RPMI7951 (cell line): Measurements from ENCODE around the gene EEF1E1. TPM values are rescaled to one million over a fixed set of nuclear protein-coding genes. Genes with fewer than 3 reads are reported as not detected.

Experiments used
- DNase-seq: peaks from one replicate; pipeline ENCODE4 v3.0.0-alpha.2; 2012; ENCODE audit warnings: low read depth
- total RNA-seq: library from RNA; depleted of rRNA; stranded (reverse); fragments of >200 nt; shearing (Covaris generic); gene quantifications from 2 replicates; pipeline ENCODE4 v1.2.3, GENCODE V29; 2014

The EEF1E1 gene
- total RNA-seq, 1 experiment from 2014 or later, result 185 TPM

DNA sequence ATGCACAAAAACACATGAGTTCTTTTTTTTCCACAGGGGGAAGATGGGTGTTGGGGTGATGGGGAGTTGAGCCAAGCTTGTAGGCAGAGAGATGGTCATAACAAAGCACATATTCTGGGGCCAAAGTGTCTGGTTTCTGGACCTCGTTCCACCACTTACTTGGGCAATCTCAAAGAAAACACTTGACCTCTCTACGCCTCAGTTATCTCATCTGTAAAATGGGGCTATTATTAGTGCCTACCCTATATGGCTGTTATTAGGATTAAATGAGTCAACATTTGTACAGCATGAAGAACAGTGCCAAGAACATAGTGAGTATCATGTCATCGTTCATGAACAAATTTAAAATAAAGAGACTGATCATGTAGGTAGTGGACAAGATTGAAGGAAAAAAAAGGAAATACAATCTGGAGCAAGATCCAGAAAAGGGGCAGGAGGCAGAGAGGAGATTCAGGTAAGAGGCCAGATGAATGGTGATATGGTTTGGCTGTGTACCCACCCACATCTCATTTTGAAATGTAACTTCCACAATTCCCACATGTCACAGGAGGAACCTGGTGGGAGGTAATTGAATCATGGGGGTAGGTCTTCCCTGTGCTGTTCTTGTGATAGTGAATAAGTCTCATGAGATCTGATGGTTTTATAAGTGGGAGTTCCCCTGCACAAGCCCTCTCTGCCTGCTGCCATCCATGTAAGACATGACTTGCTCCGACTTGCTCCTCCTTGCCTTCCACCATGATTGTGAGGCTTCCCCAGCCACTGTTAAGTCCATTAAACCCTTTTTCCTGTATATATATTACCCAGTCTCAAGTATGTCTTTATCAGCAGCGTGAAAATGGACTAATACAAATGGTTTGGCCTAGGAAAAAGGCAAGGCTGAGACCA is 14.2 kb downstream of the EEF1E1 start:
- no peak for DNase-seq

DNA sequence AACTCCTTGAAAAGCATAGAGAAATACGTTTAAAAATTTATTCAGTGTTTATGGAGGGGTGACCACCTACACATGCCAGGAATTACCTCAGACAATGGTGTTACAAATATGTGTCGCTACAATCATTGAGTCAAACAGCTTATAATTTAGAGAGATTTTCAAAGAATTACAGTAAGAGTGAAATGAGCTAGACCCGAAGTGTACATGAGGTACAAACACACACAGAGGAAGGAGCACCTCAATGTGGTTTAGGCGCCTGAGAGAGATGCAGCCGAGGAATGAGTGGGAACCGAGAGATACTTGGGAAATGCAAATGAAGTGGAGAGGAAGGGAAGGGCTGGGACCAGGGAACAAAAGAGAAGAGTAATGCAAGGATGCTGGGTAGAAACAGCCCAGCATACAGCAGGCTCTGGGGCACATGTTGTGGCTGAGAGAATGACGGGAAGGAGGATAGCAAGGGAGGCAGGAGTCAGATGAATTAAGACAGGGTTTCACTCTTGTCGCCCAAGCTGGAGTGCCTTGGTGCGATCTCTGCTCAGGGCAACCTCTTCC is 15.5 kb downstream of the EEF1E1 start:
- DNase-seq, result no peak

- peak; percentile 92 for DNase-seq
These were observed 17.3 kb downstream of the EEF1E1 start for GRCh38 chr6:8085053-8085511.

DNA sequence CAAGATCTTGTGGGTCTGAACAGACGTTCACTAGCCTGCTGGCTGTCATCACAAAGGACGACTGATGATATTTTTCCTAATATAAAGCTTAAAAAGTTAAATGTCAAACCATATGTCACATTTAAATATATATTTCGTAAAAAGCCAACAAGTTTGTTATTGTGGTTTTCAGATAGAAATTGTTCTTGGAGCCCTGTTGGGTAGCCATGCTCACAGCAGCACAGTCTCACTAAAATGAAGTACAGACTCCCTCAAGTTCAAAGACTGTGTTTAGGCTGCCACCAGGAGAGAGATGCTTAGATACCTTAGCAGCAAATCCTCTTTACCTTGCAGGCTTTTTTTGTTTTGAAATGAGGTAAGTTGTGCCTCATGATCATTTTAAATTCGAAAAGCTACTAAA is 17.8 kb downstream of the EEF1E1 start:
- DNase-seq, result no peak

DNA sequence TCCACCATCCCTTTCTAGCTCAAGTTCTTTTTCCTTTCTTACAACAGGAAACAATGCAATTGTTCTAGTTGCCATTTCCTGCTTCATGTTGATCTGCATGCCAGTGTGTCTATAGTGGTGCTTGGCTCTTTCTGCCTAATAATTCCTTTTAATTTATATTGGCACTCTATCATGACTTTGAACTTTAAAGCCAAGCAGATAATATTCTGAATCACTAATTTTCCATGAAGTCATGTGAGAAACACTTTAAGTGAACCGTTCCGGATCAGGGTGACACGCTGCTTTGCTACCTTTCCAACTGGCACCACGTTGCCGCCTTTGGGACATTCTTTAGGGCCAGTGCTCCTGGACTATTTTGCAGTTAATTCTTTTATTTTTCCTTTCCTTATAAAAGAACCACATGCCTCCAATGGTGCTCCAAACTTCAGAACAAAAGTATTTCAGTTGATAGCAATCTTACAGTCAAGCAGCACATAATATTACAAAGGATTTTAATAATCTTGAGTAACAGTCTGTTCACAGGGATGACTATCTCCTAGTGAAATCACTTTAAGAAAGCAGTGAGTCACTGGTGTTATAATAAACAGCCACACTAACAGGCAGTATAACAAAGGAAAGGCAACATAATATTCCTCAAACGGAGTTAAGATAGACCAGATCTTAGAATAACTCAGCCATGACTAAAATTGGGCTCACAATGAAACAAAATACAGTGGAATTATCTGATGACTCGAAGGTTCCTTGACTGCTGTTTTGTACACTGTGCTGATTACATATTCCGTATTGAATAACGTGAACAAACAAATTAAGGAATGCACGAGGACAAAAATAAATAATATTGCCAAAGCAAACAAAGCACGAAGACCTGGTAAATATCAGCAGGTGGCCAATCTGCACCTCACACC is 19.1 kb downstream of the EEF1E1 start:
- DNase-seq, result peak; percentile 74

GRCh38 chr6:8082572-8082953 is 19.8 kb downstream of the EEF1E1 start:
- DNase-seq, result no peak

GRCh38 chr6:8080362-8081151 is 21.8 kb downstream of the EEF1E1 start:
- peak; percentile 24 for DNase-seq

- DNase-seq, result no peak
These were observed 23.2 kb downstream of the EEF1E1 start for GRCh38 chr6:8079126-8079525.

- DNase-seq, result no peak
These were observed 24.4 kb downstream of the EEF1E1 start for GRCh38 chr6:8077991-8078390.

DNA sequence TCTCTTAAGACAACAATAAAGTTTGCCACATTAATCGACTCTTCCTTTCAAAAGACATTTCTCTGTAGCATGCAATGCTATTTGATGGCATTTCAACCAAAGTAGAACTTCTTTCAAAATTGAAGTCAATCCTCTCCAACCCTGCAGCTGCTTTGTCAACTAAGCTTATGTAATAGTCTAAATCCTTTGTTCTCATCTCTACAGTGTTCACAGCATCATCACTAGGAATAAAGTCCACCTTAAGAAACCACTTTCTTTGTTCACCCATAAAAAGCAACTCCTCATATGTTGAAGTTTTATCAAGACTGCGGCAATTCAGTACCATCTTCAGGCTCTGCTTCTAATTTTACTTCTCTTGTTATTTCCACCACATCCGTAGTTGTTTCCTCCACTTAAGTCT is 26.6 kb downstream of the EEF1E1 start:
- DNase-seq, result no peak

- DNase-seq, result no peak
These were observed 27.2 kb downstream of the EEF1E1 start for GRCh38 chr6:8075185-8075584.

DNA sequence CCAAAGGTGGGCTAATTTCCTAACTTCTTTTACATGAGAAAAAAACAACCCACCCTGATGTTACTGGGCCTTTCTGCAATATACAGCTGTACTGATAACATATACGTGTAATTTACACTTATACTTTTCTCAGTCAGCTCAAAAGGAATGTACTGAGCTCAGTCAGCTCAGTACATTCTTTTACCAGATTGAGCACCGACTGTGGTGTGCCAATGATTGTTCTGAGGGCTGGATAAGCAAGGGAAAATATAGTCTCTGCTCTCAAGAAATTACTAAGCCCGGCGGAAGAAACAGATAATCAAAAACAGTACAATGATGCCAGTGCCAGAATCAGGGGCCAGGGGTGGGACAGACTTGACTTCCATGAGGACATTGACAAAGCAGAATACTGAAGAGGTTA is 28.1 kb downstream of the EEF1E1 start:
- no peak for DNase-seq

- DNase-seq, result no peak
These were observed 28.6 kb downstream of the EEF1E1 start for GRCh38 chr6:8073758-8074157.

GRCh38 chr6:8070718-8071117 is 31.6 kb downstream of the EEF1E1 start:
- no peak for DNase-seq

- DNase-seq, result no peak
These were observed 32.6 kb downstream of the EEF1E1 start for GRCh38 chr6:8069631-8070284.

GRCh38 chr6:8069151-8069550 is 33.2 kb downstream of the EEF1E1 start:
- DNase-seq, result no peak

- DNase-seq, result no peak
These were observed 36.2 kb downstream of the EEF1E1 start for GRCh38 chr6:8066108-8066507.

GRCh38 chr6:8065519-8065911 is 36.8 kb downstream of the EEF1E1 start:
- no peak for DNase-seq

DNA sequence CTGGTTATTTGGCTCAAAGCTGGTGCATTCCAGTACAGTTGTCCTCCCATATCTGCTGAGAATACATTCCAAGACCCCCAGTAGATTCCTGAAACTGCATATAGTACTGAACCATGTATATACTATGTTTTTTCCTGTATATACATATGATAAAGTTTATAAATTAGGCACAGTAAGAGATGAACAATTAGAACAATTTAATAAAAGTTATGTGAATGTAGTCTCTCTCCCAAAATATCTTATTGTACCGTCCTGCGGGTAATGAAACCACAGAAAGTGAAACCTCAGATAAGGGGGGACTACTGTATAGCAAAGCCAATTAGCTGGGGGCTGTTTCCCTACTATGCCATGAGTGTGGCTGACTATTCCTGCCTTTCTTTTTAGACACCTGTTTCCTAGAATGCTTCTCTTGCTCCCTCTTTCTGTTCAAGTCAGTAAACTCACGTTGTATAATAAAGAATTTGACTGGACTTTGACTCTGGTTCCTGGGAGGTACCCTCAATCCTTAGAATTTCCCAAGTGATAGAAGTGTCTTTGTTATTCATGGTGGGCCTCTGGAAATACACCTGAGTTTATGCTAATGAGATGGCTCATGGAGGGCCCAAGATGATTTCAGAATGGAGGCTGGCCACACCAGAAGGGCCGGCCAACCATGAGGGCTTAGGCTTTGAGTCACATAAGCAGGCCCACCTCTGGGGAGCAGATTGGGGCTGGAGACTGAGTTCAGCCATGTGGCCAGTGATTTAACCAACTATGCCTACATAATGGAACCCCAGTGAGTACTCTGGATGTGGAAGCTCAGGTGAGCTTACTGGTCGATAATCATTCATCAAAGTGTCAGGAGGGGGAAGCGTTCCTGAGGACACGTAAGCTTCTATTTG is 37.5 kb downstream of the EEF1E1 start:
- peak; percentile 12 for DNase-seq
